K562 (cell line): ENCODE measurements around the gene HNF4A.

Source experiments
- ADNP ChIP-seq: fragments of 200-800 bp; sonication (Bioruptor generic); IDR thresholded peaks from 2 replicates; pipeline ENCODE4 v1.6.1; 2016; ENCODE audit warnings: missing genetic modification characterization, missing compliant biosample characterization
- ATF1 ChIP-seq, 2 experiments: fragments of 450-650 bp in 1 of 2; IDR thresholded peaks; 2 replicates each; pipeline ENCODE4 v1.6.1; 2016; ENCODE audit warnings: missing compliant biosample characterization in 1 of 2, missing genetic modification characterization in 1 of 2
- JUND ChIP-seq, 2 experiments: IDR thresholded peaks; 2 replicates in 1 of 2; 3 replicates in 1 of 2; pipeline ENCODE4 v1.6.1; 2011; ENCODE audit warnings: borderline replicate concordance in 2 of 2, low read depth in 2 of 2, low read length in 2 of 2, improper control_type of control experiment in 1 of 2, missing biosample characterization in 1 of 2, missing genetic modification characterization in 1 of 2, missing genetic modification reagents in 1 of 2
- POLR2AphosphoS2 ChIP-seq: IDR thresholded peaks from 2 replicates; pipeline ENCODE4 v1.6.1; 2012; ENCODE audit warnings: low read length, improper control_type of control experiment
- ZBTB43 ChIP-seq: sonication (generic); formaldehyde crosslinking; IDR thresholded peaks from 2 replicates; pipeline ENCODE4 v1.8.0; 2023; ENCODE audit warnings: mild to moderate bottlenecking, missing genetic modification reagents
- ZC3H8 ChIP-seq: fragments of 450-650 bp; IDR thresholded peaks from 2 replicates; pipeline ENCODE4 v1.6.1; 2017
- ZNF121 ChIP-seq: sonication (generic); formaldehyde crosslinking; conservative IDR thresholded peaks from 2 replicates; pipeline ENCODE4 v1.8.0; 2022; ENCODE audit warnings: missing genetic modification reagents
- ZNF263 ChIP-seq: sonication (generic); formaldehyde crosslinking; IDR thresholded peaks from 2 replicates; pipeline ENCODE4 v1.8.0; 2022; ENCODE audit warnings: mild to moderate bottlenecking, missing genetic modification reagents, borderline replicate concordance

GRCh38 chr20:44463466-44463865, 108.0 kb downstream of the HNF4A start:
- TF ChIP-seq ADNP (tag) (no peak), POLR2AphosphoS2 (no peak), ZNF121 (CRISPR knock-in tag) (no peak), ZNF263 (CRISPR knock-in tag) (no peak), JUND (IDR thresholded peaks at IDR 0.05; ENCODE audit: borderline replicate concordance, low read depth, low read length) (no peak), JUND (tag; IDR thresholded peaks at IDR 0.05; ENCODE audit: borderline replicate concordance, low read depth, low read length) (no peak), ZC3H8 (no peak), ATF1 (CRISPR knock-in tag; IDR thresholded peaks at IDR 0.05) (no peak), ATF1 (tag; IDR thresholded peaks at IDR 0.05) (no peak), ZBTB43 (CRISPR knock-in tag) (no peak)
